Natural killer cell (primary cell): ENCODE data around the gene MRPL52. TPM values are rescaled to one million over a fixed set of nuclear protein-coding genes. Genes with fewer than 3 reads are reported as not detected.

Experiments used
- ATAC-seq, 3 donors: fragments of 150-1000 bp in 2 of 3; fragments of 200-7000 bp in 1 of 3; cut with Tn5 transposase; 1 replicate in 1 of 3; 2 replicates in 2 of 3; pipeline ENCODE4 v1.10.0; 2021; ENCODE audit warnings: mild to moderate bottlenecking in 2 of 3, moderate library complexity in 2 of 3
- DNase-seq, 2 donors: peaks; one replicate each; pipeline versions ENCODE4 v3.0.0 to v3.0.0-alpha.2; 2013 to 2021; ENCODE audit warnings: mixed read lengths in 1 of 2
- H3K27ac ChIP-seq: one replicate; pipeline ENCODE4 v1.5.1; 2013; ENCODE audit warnings: mild to moderate bottlenecking, low read length
- H3K27me3 ChIP-seq: one replicate; pipeline ENCODE4 v1.6.1; 2013; ENCODE audit warnings: low read length; ENCODE audit not compliant: control insufficient read depth, insufficient read depth
- H3K36me3 ChIP-seq: one replicate; pipeline ENCODE4 v1.6.1; 2013; ENCODE audit warnings: low read length; ENCODE audit not compliant: control insufficient read depth, insufficient read depth
- H3K4me1 ChIP-seq: one replicate; pipeline ENCODE4 v1.6.1; 2013; ENCODE audit warnings: low read length; ENCODE audit not compliant: control insufficient read depth, insufficient read depth
- H3K4me3 ChIP-seq: one replicate; pipeline ENCODE4 v1.5.1; 2013; ENCODE audit warnings: low read length
- H3K9me3 ChIP-seq: one replicate; pipeline ENCODE4 v1.6.1; 2013; ENCODE audit warnings: low read length; ENCODE audit not compliant: control insufficient read depth, insufficient read depth
- H3K27ac Mint-ChIP-seq, 2 donors: one replicate each; pipeline ENCODE4 v1.8.0; 2022; ENCODE audit warnings: mild to moderate bottlenecking in 2 of 2, mixed read lengths in 2 of 2, moderate library complexity in 1 of 2
- H3K27me3 Mint-ChIP-seq, 2 donors: one replicate each; pipeline ENCODE4 v1.8.0; 2022; ENCODE audit warnings: low read depth in 2 of 2, mixed read lengths in 2 of 2
- H3K36me3 Mint-ChIP-seq: one replicate; pipeline ENCODE4 v1.8.0; 2022; ENCODE audit warnings: mixed read lengths
- H3K4me1 Mint-ChIP-seq, 2 donors: one replicate each; pipeline ENCODE4 v1.8.0; 2022; ENCODE audit warnings: mixed read lengths in 2 of 2
- H3K4me3 Mint-ChIP-seq: one replicate; pipeline ENCODE4 v1.8.0; 2022; ENCODE audit warnings: mild to moderate bottlenecking, moderate library complexity, mixed read lengths
- H3K9me3 Mint-ChIP-seq, 2 donors: one replicate each; pipeline ENCODE4 v1.8.0; 2022; ENCODE audit warnings: mixed read lengths in 2 of 2
- CTCF ChIP-seq: fragments of 200-600 bp; IDR thresholded peaks from one replicate; pipeline ENCODE4 v1.8.0; 2022; ENCODE audit warnings: antibody characterized with exemption
- WGBS: methylation state at CpG from one replicate; pipeline ENCODE4 v1.1.7; 2013; ENCODE audit warnings: missing lambda C conversion rate; ENCODE audit not compliant: insufficient coverage; 5-methylcytosine and 5-hydroxymethylcytosine counted together
- intact Hi-C: fragments of 100-400 bp; cut with micrococcal nuclease; formaldehyde crosslinking; loops from one replicate; pipeline ENCODE4 v1.14.2; 2022
- total RNA-seq, 4 donors: library from RNA; stranded (reverse); fragments of 120-200 nt in 1 of 4; gene quantifications; one replicate each; pipeline versions ENCODE4 v1.2.3 to v1.2.4, GENCODE V29; 2013 to 2022

MRPL52 gene
- total RNA-seq, 3 donors from 2014 or later (not counting 1 experiment from before 2014, with no cell fraction given) = 40.5 to 42.0 (median 41.6) TPM

GRCh38 chr14:22821193-22822015, 8.3 kb upstream of the MRPL52 start:
- peaks cover 17% of the 10 kb centered on the region for H3K4me1 ChIP-seq

GRCh38 chr14:22822016-22822570, 7.6 kb upstream of the MRPL52 start:
- Mint-ChIP-seq H3K36me3 (no peaks in the 10 kb centered on the region), H3K4me3 (peak overlapping the region; percentile 35), H3K4me1 (peaks cover 7 to 14% of the 10 kb centered on the region in 2 donors), H3K27me3 (peaks cover 32 to 47% of the 10 kb centered on the region in 2 donors), H3K9me3 (no peaks in the 10 kb centered on the region), H3K27ac (no peak overlapping the region)
- intact Hi-C loops = loop anchor here (2.0 to 5.0 kb wide), 2 partner anchors 79 to 160 kb away; partner anchors contain the start of gene AJUBA
- Histone ChIP-seq H3K27me3 (peaks cover 9% of the 10 kb centered on the region), H3K27ac (peak overlapping the region; percentile 32), H3K4me1 (peaks cover 17% of the 10 kb centered on the region), H3K36me3 (no peaks in the 10 kb centered on the region), H3K9me3 (no peaks in the 10 kb centered on the region), H3K4me3 (peak overlapping the region; percentile 13)
- ATAC-seq (no peak), DNase-seq (no peak)
- WGBS = 69% methylated on average over 32 of the region's 32 CpGs
- no peak for TF ChIP-seq CTCF

More at GRCh38 chr14:22821193-22822015, 8.3 kb upstream of the MRPL52 start:
- no peak for TF ChIP-seq CTCF
- Mint-ChIP-seq H3K4me3 (peak overlapping the region; percentile 35), H3K4me1 (peaks cover 7 to 14% of the 10 kb centered on the region in 2 donors), H3K27ac (no peak overlapping the region), H3K36me3 (no peaks in the 10 kb centered on the region), H3K9me3 (no peaks in the 10 kb centered on the region), H3K27me3 (peaks cover 32 to 47% of the 10 kb centered on the region in 2 donors)
- intact Hi-C loops = loop anchor here (2.0 to 5.0 kb wide), 2 partner anchors 79 to 161 kb away; partner anchors contain the start of gene AJUBA
- 94% methylated on average over 23 of the region's 24 CpGs for WGBS
- Histone ChIP-seq H3K27ac (no peak overlapping the region), H3K9me3 (no peaks in the 10 kb centered on the region), H3K27me3 (peaks cover 9% of the 10 kb centered on the region), H3K36me3 (no peaks in the 10 kb centered on the region), H3K4me3 (no peak overlapping the region)
- ATAC-seq (no peak), DNase-seq (no peak)

- TF ChIP-seq CTCF = peak; percentile 72
- no peaks in the 10 kb centered on the region for H3K9me3 Mint-ChIP-seq
Observed at GRCh38 chr14:22822571-22823098, 7.1 kb upstream of the MRPL52 start.

More at GRCh38 chr14:22822571-22823098, 7.1 kb upstream of the MRPL52 start:
- H3K36me3 ChIP-seq = no peaks in the 10 kb centered on the region
- peaks cover 17% of the 10 kb centered on the region for H3K4me1 ChIP-seq
- no peak overlapping the region for H3K27ac Mint-ChIP-seq
- H3K27me3 Mint-ChIP-seq = peaks cover 32 to 47% of the 10 kb centered on the region in 2 donors
- intact Hi-C loops = loop anchor here (1.0 to 5.0 kb wide), 3 partner anchors 31 to 160 kb away; partner anchors contain the start of gene AJUBA
- H3K9me3 ChIP-seq = no peaks in the 10 kb centered on the region
- ATAC-seq (peak; percentile 81 to 90 (median 87)), DNase-seq (peak; percentile 52 to 85)
- H3K27me3 ChIP-seq = peaks cover 9% of the 10 kb centered on the region
- H3K4me3 ChIP-seq = peak overlapping the region; percentile 21
- peak overlapping the region; percentile 32 for H3K27ac ChIP-seq
- peaks cover 7 to 14% of the 10 kb centered on the region in 2 donors for H3K4me1 Mint-ChIP-seq
- peak overlapping the region; percentile 59 for H3K4me3 Mint-ChIP-seq
- under 1% methylated on average over 34 of the region's 34 CpGs for WGBS
- no peaks in the 10 kb centered on the region for H3K36me3 Mint-ChIP-seq
